WTC11 (cell line): ENCODE data around the gene CDH2. TPM values are rescaled to one million over a fixed set of nuclear protein-coding genes. Genes with fewer than 3 reads are reported as not detected.

Experiments
- ATAC-seq: fragments of 200-7000 bp; cut with Tn5 transposase; 2 replicates; pipeline ENCODE4 v1.10.0; 2021; ENCODE audit warnings: mild to moderate bottlenecking, moderate library complexity
- CTCF ChIA-PET: fragments of 300-600 bp; sonication (Branson Sonifier 250); formaldehyde crosslinking; loops from one replicate; lab custom pipeline; 2021; ENCODE audit warnings: antibody characterized with exemption; lab: Charles Lee
- POLR2A ChIA-PET: fragments of 350-600 bp; sonication (Branson Sonifier 250); formaldehyde crosslinking; loops from one replicate; lab custom pipeline; 2021; ENCODE audit warnings: antibody characterized with exemption; lab: Charles Lee
- DNase-seq: peaks from one replicate; pipeline ENCODE4 v3.0.0; 2021; ENCODE audit warnings: low spot score
- H3K27ac Mint-ChIP-seq: 2 replicates; pipeline ENCODE4 v1.8.0; 2021; ENCODE audit warnings: mixed read lengths
- H3K27me3 Mint-ChIP-seq: 2 replicates; pipeline ENCODE4 v1.8.0; 2021; ENCODE audit warnings: low read depth, mild to moderate bottlenecking, moderate library complexity, mixed read lengths
- H3K36me3 Mint-ChIP-seq: 2 replicates; pipeline ENCODE4 v1.8.0; 2021; ENCODE audit warnings: mixed read lengths
- H3K4me1 Mint-ChIP-seq: 2 replicates; pipeline ENCODE4 v1.8.0; 2022; ENCODE audit warnings: mixed read lengths
- H3K4me3 Mint-ChIP-seq: 2 replicates; pipeline ENCODE4 v1.8.0; 2021; ENCODE audit warnings: mild to moderate bottlenecking, moderate library complexity, mixed read lengths
- H3K9me3 Mint-ChIP-seq: 2 replicates; pipeline ENCODE4 v1.8.0; 2021; ENCODE audit warnings: mixed read lengths
- JUN ChIP-seq: sonication (generic); formaldehyde crosslinking; IDR thresholded peaks from 2 replicates; pipeline ENCODE4 v1.8.0; 2023; ENCODE audit warnings: mild to moderate bottlenecking, missing genetic modification reagents
- NR1H2 ChIP-seq: sonication (generic); formaldehyde crosslinking; IDR thresholded peaks from 2 replicates; pipeline ENCODE4 v1.9.0; 2021; ENCODE audit warnings: mild to moderate bottlenecking, moderate library complexity, missing genetic modification reagents
- NR3C1 ChIP-seq: sonication (generic); formaldehyde crosslinking; conservative IDR thresholded peaks from 2 replicates; pipeline ENCODE4 v1.8.1; 2023; ENCODE audit warnings: low read depth, mild to moderate bottlenecking, missing genetic modification reagents
- OVOL2 ChIP-seq: fragments of 250-450 bp; sonication (Bioruptor Pico); IDR thresholded peaks from 2 replicates; pipeline ENCODE4 v1.9.0; 2021; ENCODE audit warnings: mild to moderate bottlenecking, borderline replicate concordance
- SMAD4 ChIP-seq: sonication (generic); formaldehyde crosslinking; IDR thresholded peaks from 2 replicates; pipeline ENCODE4 v1.8.0; 2022; ENCODE audit warnings: mild to moderate bottlenecking, missing genetic modification reagents
- SOX15 ChIP-seq: fragments of 250-450 bp; sonication (Bioruptor Pico); IDR thresholded peaks from 2 replicates; pipeline ENCODE4 v1.9.0; 2021; ENCODE audit warnings: mild to moderate bottlenecking
- SP1 ChIP-seq: sonication (generic); formaldehyde crosslinking; conservative IDR thresholded peaks from 2 replicates; pipeline ENCODE4 v1.8.1; 2022; ENCODE audit warnings: missing genetic modification reagents
- TEAD1 ChIP-seq: sonication (generic); formaldehyde crosslinking; IDR thresholded peaks from 2 replicates; pipeline ENCODE4 v1.8.0; 2022; ENCODE audit warnings: mild to moderate bottlenecking, missing genetic modification reagents
- TEAD4 ChIP-seq: sonication (generic); formaldehyde crosslinking; IDR thresholded peaks from 2 replicates; pipeline ENCODE4 v1.8.0; 2022; ENCODE audit warnings: mild to moderate bottlenecking, missing genetic modification reagents
- TP53 ChIP-seq: sonication (generic); formaldehyde crosslinking; IDR thresholded peaks from 2 replicates; pipeline ENCODE4 v1.8.1; 2023; ENCODE audit warnings: mild to moderate bottlenecking, missing genetic modification reagents
- ZNF121 ChIP-seq: sonication (generic); formaldehyde crosslinking; IDR thresholded peaks from 2 replicates; pipeline ENCODE4 v1.8.0; 2023; ENCODE audit warnings: missing genetic modification reagents
- ZNF138 ChIP-seq: sonication (generic); formaldehyde crosslinking; conservative IDR thresholded peaks from 2 replicates; pipeline ENCODE4 v1.8.1; 2022; ENCODE audit warnings: mild to moderate bottlenecking, moderate library complexity, missing genetic modification reagents
- total RNA-seq: library from RNA; stranded (reverse); gene quantifications from 3 replicates; pipeline ENCODE4 v1.2.3, GENCODE V29; 2021
- TF ChIP-seq, protein P1 (sequence below): fragments of 250-450 bp; sonication (Bioruptor Pico); IDR thresholded peaks from 2 replicates; pipeline ENCODE4 v2.1.2; 2022; ENCODE audit warnings: mild to moderate bottlenecking, moderate library complexity
- TF ChIP-seq, protein P2 (sequence below): fragments of 200-600 bp; IDR thresholded peaks from 2 replicates; pipeline ENCODE4 v1.8.0; 2022; ENCODE audit warnings: antibody characterized with exemption
- TF ChIP-seq, protein P3 (sequence below): sonication (generic); formaldehyde crosslinking; IDR thresholded peaks from 2 replicates; pipeline ENCODE4 v1.8.1; 2023; ENCODE audit warnings: mild to moderate bottlenecking, missing genetic modification reagents, moderate library complexity
- TF ChIP-seq, protein P4 (sequence below): sonication (generic); formaldehyde crosslinking; IDR thresholded peaks from 2 replicates; pipeline ENCODE4 v1.8.1; 2023; ENCODE audit warnings: mild to moderate bottlenecking, moderate library complexity, missing genetic modification reagents
- TF ChIP-seq, protein P5 (sequence below): sonication (generic); formaldehyde crosslinking; IDR thresholded peaks from 2 replicates; pipeline ENCODE4 v1.8.0; 2023; ENCODE audit warnings: mild to moderate bottlenecking, missing genetic modification reagents
- TF ChIP-seq, protein P6 (sequence below): sonication (generic); formaldehyde crosslinking; IDR thresholded peaks from 2 replicates; pipeline ENCODE4 v1.8.0; 2022; ENCODE audit warnings: mild to moderate bottlenecking, missing genetic modification reagents

The CDH2 gene
- total RNA-seq, 1 experiment from 2014 or later: 17.3 TPM

DNA sequence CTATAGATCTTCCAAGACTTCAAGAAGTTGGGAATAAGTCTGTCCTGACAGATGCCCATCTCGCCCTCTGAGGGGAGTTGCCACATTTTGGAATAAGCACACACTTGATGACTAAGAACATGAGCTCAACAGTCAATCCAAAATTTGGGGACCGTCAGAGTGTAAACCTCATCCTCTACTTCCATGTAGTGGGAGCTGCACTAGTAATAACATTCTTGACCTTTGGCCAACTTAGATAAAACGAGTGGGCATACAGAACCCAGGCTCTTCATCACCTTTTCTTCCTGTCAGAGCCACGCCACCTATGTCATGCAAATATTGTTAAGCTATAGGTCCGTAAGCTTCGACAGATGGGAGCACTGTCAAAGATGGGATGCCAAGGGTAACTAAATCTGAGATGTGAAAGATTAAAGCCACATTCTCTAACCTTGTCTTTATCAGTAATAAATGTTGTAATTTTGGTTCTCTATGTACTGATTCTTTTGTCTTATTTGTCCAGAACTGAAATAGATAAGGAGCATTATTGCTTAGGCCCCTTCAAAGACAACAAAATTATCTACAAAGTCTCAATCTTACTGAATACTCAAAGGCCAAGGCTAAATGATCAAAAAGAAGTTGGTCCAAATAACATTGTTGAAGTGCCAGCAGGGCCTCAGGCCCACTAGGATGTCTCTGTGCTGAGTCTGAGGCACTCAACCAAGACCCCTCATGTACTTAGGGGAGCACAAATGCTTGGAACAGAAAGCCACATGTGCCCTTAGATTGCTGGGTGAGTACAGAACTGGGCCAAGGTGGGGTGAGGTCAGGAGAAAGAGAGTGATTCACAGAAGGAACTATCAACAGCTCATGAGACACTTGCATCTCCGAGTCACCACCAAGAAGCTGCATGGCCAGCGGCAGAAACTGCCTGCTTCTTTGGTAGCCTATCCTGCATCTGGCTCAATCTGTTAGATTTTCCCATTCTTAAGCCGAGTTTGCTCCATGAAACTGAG lies 15.0 kb downstream of the CDH2 start (continued):
- no peak for TF ChIP-seq NR1H2 (CRISPR knock-in tag)
- TF ChIP-seq, protein P1, sequence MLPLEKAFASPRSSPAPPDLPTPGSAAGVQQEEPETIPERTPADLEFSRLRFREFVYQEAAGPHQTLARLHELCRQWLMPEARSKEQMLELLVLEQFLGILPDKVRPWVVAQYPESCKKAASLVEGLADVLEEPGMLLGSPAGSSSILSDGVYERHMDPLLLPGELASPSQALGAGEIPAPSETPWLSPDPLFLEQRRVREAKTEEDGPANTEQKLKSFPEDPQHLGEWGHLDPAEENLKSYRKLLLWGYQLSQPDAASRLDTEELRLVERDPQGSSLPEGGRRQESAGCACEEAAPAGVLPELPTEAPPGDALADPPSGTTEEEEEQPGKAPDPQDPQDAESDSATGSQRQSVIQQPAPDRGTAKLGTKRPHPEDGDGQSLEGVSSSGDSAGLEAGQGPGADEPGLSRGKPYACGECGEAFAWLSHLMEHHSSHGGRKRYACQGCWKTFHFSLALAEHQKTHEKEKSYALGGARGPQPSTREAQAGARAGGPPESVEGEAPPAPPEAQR (CRISPR knock-in tag): no peak
- no peak for TF ChIP-seq SP1 (CRISPR knock-in tag)
- TF ChIP-seq TP53 (CRISPR knock-in tag): no peak
- no peak for TF ChIP-seq OVOL2 (CRISPR knock-in tag)
- TF ChIP-seq, protein P2, sequence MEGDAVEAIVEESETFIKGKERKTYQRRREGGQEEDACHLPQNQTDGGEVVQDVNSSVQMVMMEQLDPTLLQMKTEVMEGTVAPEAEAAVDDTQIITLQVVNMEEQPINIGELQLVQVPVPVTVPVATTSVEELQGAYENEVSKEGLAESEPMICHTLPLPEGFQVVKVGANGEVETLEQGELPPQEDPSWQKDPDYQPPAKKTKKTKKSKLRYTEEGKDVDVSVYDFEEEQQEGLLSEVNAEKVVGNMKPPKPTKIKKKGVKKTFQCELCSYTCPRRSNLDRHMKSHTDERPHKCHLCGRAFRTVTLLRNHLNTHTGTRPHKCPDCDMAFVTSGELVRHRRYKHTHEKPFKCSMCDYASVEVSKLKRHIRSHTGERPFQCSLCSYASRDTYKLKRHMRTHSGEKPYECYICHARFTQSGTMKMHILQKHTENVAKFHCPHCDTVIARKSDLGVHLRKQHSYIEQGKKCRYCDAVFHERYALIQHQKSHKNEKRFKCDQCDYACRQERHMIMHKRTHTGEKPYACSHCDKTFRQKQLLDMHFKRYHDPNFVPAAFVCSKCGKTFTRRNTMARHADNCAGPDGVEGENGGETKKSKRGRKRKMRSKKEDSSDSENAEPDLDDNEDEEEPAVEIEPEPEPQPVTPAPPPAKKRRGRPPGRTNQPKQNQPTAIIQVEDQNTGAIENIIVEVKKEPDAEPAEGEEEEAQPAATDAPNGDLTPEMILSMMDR: no peak
- TF ChIP-seq SMAD4 (CRISPR knock-in tag): no peak
- TF ChIP-seq, all 79 proteins: peak for 0

DNA sequence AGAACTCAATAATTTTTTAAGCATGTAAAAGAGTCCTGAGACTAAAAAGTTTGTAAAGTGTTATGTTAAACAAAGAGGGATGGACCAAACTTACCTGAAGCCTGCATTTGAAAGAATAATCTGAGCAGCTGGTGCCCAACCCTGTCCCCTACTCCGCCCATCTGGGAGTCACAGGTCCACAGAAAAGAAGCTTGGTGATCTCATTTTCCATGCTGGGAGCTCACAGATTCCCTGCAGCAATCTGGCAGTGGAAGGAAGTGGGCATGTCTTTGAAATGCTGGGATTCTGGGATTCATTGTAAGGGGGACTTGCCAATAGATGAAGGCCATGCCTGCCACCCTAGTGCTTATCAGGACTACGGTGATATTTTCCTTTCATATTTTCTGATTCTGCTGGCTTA lies 17.9 kb downstream of the CDH2 start:
- no peak for DNase-seq
- peaks cover 40% of the 10 kb centered on the region for H3K4me1 Mint-ChIP-seq
- no peak overlapping the region for H3K27ac Mint-ChIP-seq
- H3K36me3 Mint-ChIP-seq: no peaks in the 10 kb centered on the region
- peak; percentile 38; the same call in 1 of the 2 replicates for ATAC-seq
- ChIA-PET POLR2A (no interaction called here), CTCF (no interaction called here)
- TF ChIP-seq, protein P3, sequence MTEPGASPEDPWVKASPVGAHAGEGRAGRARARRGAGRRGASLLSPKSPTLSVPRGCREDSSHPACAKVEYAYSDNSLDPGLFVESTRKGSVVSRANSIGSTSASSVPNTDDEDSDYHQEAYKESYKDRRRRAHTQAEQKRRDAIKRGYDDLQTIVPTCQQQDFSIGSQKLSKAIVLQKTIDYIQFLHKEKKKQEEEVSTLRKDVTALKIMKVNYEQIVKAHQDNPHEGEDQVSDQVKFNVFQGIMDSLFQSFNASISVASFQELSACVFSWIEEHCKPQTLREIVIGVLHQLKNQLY (CRISPR knock-in tag): no peak
- no peak for TF ChIP-seq JUN
- TF ChIP-seq TEAD1: no peak
- TF ChIP-seq SOX15 (CRISPR knock-in tag): no peak
- no peak for TF ChIP-seq ZNF138 (CRISPR knock-in tag)
- no peak for TF ChIP-seq NR3C1 (CRISPR knock-in tag)
- TF ChIP-seq, protein P4, sequence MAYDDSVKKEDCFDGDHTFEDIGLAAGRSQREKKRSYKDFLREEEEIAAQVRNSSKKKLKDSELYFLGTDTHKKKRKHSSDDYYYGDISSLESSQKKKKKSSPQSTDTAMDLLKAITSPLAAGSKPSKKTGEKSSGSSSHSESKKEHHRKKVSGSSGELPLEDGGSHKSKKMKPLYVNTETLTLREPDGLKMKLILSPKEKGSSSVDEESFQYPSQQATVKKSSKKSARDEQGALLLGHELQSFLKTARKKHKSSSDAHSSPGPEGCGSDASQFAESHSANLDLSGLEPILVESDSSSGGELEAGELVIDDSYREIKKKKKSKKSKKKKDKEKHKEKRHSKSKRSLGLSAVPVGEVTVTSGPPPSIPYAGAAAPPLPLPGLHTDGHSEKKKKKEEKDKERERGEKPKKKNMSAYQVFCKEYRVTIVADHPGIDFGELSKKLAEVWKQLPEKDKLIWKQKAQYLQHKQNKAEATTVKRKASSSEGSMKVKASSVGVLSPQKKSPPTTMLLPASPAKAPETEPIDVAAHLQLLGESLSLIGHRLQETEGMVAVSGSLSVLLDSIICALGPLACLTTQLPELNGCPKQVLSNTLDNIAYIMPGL (CRISPR knock-in tag): no peak
- H3K4me3 Mint-ChIP-seq: no peak overlapping the region
- H3K27me3 Mint-ChIP-seq: no peaks in the 10 kb centered on the region; the same call in none of the 2 replicates
- H3K9me3 Mint-ChIP-seq: no peaks in the 10 kb centered on the region

DNA sequence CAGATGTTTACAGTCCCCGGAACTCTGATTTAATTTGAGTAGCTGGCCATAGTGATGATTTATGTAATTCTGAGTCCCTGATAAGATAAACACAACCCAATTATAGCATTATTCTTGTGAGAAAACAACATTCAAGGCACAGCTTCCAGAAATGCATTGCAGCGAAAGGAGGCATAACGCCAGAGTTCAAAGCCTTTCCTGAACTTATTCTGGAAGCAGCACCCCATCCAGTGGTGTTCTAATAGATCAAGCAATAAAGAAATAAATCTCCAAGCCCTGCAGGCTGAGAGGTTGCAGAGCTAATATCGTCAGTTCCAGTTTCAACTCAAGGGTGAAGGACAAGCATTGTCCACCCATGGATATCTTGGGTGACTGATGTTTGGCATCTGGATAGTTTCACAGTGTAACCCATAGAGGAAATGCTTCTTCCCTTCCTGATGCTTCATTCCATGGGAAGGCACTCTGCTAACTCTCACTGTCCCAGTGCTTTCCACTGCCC lies 18.8 kb downstream of the CDH2 start:
- ChIA-PET POLR2A (no interaction called here), CTCF (no interaction called here)
- Mint-ChIP-seq H3K27ac (no peak overlapping the region), H3K4me1 (peaks cover 42% of the 10 kb centered on the region), H3K36me3 (no peaks in the 10 kb centered on the region), H3K4me3 (no peak overlapping the region), H3K27me3 (no peaks in the 10 kb centered on the region; the same call in none of the 2 replicates), H3K9me3 (no peaks in the 10 kb centered on the region)
- ATAC-seq (no peak), DNase-seq (no peak)
- TF ChIP-seq, protein P5, sequence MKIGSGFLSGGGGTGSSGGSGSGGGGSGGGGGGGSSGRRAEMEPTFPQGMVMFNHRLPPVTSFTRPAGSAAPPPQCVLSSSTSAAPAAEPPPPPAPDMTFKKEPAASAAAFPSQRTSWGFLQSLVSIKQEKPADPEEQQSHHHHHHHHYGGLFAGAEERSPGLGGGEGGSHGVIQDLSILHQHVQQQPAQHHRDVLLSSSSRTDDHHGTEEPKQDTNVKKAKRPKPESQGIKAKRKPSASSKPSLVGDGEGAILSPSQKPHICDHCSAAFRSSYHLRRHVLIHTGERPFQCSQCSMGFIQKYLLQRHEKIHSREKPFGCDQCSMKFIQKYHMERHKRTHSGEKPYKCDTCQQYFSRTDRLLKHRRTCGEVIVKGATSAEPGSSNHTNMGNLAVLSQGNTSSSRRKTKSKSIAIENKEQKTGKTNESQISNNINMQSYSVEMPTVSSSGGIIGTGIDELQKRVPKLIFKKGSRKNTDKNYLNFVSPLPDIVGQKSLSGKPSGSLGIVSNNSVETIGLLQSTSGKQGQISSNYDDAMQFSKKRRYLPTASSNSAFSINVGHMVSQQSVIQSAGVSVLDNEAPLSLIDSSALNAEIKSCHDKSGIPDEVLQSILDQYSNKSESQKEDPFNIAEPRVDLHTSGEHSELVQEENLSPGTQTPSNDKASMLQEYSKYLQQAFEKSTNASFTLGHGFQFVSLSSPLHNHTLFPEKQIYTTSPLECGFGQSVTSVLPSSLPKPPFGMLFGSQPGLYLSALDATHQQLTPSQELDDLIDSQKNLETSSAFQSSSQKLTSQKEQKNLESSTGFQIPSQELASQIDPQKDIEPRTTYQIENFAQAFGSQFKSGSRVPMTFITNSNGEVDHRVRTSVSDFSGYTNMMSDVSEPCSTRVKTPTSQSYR (CRISPR knock-in tag): no peak
- TF ChIP-seq TEAD4 (CRISPR knock-in tag) (no peak), NR3C1 (CRISPR knock-in tag) (no peak), ZNF121 (CRISPR knock-in tag) (no peak), TP53 (CRISPR knock-in tag) (no peak)
- TF ChIP-seq, protein P6, sequence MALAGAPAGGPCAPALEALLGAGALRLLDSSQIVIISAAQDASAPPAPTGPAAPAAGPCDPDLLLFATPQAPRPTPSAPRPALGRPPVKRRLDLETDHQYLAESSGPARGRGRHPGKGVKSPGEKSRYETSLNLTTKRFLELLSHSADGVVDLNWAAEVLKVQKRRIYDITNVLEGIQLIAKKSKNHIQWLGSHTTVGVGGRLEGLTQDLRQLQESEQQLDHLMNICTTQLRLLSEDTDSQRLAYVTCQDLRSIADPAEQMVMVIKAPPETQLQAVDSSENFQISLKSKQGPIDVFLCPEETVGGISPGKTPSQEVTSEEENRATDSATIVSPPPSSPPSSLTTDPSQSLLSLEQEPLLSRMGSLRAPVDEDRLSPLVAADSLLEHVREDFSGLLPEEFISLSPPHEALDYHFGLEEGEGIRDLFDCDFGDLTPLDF (CRISPR knock-in tag): no peak
